IMR-90 (cell line): ENCODE data around the gene CPNE4. TPM values are rescaled to one million over a fixed set of nuclear protein-coding genes. Genes with fewer than 3 reads are reported as not detected.

Source experiments
- ATAC-seq: fragments of 200-7000 bp; cut with Tn5 transposase; 2 replicates; pipeline ENCODE4 v1.9.1; 2020; ENCODE audit warnings: low read depth, mild to moderate bottlenecking, moderate library complexity
- BruUV-seq: library from RNA; stranded (reverse); fragments of 400-500 nt; replicated peaks from 2 replicates; lab custom pipeline; 2021; lab: Mats Ljungman, UMichigan
- CTCF ChIA-PET: fragments of 300-600 bp; formaldehyde crosslinking; extraction: SDS; loops from one replicate; lab custom pipeline; 2021; ENCODE audit warnings: antibody characterized with exemption; lab: Yijun Ruan, JAX
- POLR2A ChIA-PET: fragments of 300-600 bp; sonication (Branson Sonifier 250); formaldehyde crosslinking; loops from one replicate; lab custom pipeline; 2022; ENCODE audit warnings: antibody characterized with exemption; ENCODE audit not compliant: unreplicated experiment; lab: Charles Lee
- DNase-seq: peaks from one replicate; pipeline ENCODE4 v3.0.0; 2013
- H2AFZ ChIP-seq: replicated peaks from 2 replicates; pipeline ENCODE3; 2013; ENCODE audit warnings: low read length, mild to moderate bottlenecking; ENCODE audit not compliant: poor library complexity
- H2AK5ac ChIP-seq: 2 replicates; pipeline ENCODE4 v1.6.1; 2013; ENCODE audit warnings: low read depth, low read length, inconsistent platforms
- H2AK9ac ChIP-seq: replicated peaks from 2 replicates; pipeline ENCODE3; 2013; ENCODE audit warnings: mild to moderate bottlenecking, low read depth, low read length, moderate library complexity; ENCODE audit not compliant: poor library complexity
- H2BK120ac ChIP-seq: 2 replicates; pipeline ENCODE4 v1.6.1; 2013; ENCODE audit warnings: low read depth, low read length, inconsistent platforms
- H2BK15ac ChIP-seq: 3 replicates; pipeline ENCODE4 v1.6.1; 2013; ENCODE audit warnings: low read depth, low read length, inconsistent platforms
- H2BK20ac ChIP-seq: 2 replicates; pipeline ENCODE4 v1.6.1; 2013; ENCODE audit warnings: low read depth, mild to moderate bottlenecking, inconsistent platforms, low read length, moderate library complexity
- H2BK5ac ChIP-seq: 2 replicates; pipeline ENCODE4 v1.6.1; 2013; ENCODE audit warnings: mild to moderate bottlenecking, low read depth, low read length, inconsistent platforms; ENCODE audit not compliant: poor library complexity, severe bottlenecking
- H3K14ac ChIP-seq: replicated peaks from 2 replicates; pipeline ENCODE4 v1.6.1; 2013; ENCODE audit warnings: low read depth, low read length, inconsistent platforms
- H3K18ac ChIP-seq: 2 replicates; pipeline ENCODE4 v1.6.1; 2013; ENCODE audit warnings: low read depth, low read length, control low read depth
- H3K23ac ChIP-seq: 2 replicates; pipeline ENCODE4 v1.6.1; 2013; ENCODE audit warnings: low read depth, low read length, inconsistent platforms
- H3K27ac ChIP-seq: 2 replicates; pipeline ENCODE4 v1.5.1; 2013; ENCODE audit warnings: mild to moderate bottlenecking, control low read depth, low read length; ENCODE audit not compliant: insufficient read depth
- H3K27me3 ChIP-seq: 2 replicates; pipeline ENCODE4 v1.6.1; 2013; ENCODE audit warnings: low read length; ENCODE audit not compliant: control insufficient read depth, insufficient read depth
- H3K36me3 ChIP-seq: 2 replicates; pipeline ENCODE4 v1.6.1; 2013; ENCODE audit warnings: low read length, mixed read lengths; ENCODE audit not compliant: control insufficient read depth, insufficient read depth
- H3K4ac ChIP-seq: 2 replicates; pipeline ENCODE4 v1.6.1; 2013; ENCODE audit warnings: low read depth, low read length, inconsistent platforms
- H3K4me1 ChIP-seq: 2 replicates; pipeline ENCODE4 v1.6.1; 2013; ENCODE audit warnings: low read length, mixed read lengths; ENCODE audit not compliant: control insufficient read depth, insufficient read depth
- H3K4me2 ChIP-seq: 2 replicates; pipeline ENCODE4 v1.6.1; 2013; ENCODE audit warnings: low read depth, mild to moderate bottlenecking, control low read depth, low read length, moderate library complexity
- H3K4me3 ChIP-seq: 2 replicates; pipeline ENCODE4 v1.5.1; 2013; ENCODE audit warnings: low read depth, mild to moderate bottlenecking, control low read depth, low read length, moderate library complexity; ENCODE audit not compliant: insufficient read depth
- H3K56ac ChIP-seq: 2 replicates; pipeline ENCODE4 v1.6.1; 2013; ENCODE audit warnings: low read length, inconsistent platforms; ENCODE audit not compliant: insufficient read depth; ENCODE audit errors: extremely low read depth
- H3K79me1 ChIP-seq, 2 experiments: 2 replicates each; pipeline ENCODE4 v1.6.1; 2013; ENCODE audit warnings: low read length in 2 of 2, inconsistent platforms in 1 of 2, low read depth in 1 of 2
- H3K9ac ChIP-seq: 2 replicates; pipeline ENCODE4 v1.6.1; 2013; ENCODE audit warnings: low read depth, low read length, control low read depth
- H3K9me1 ChIP-seq: 2 replicates; pipeline ENCODE4 v1.6.1; 2013; ENCODE audit warnings: low read length, inconsistent platforms; ENCODE audit not compliant: insufficient read depth
- H3K9me3 ChIP-seq: 2 replicates; pipeline ENCODE4 v1.6.1; 2013; ENCODE audit warnings: low read length; ENCODE audit not compliant: control insufficient read depth, insufficient read depth
- H4K20me1 ChIP-seq: 2 replicates; pipeline ENCODE4 v1.6.1; 2013; ENCODE audit warnings: low read length, inconsistent platforms; ENCODE audit not compliant: insufficient read depth
- H4K5ac ChIP-seq: 2 replicates; pipeline ENCODE4 v1.6.1; 2013; ENCODE audit warnings: mild to moderate bottlenecking, low read depth, low read length, control low read depth
- H4K8ac ChIP-seq, 2 experiments: 2 replicates each; pipeline ENCODE4 v1.6.1; 2013; ENCODE audit warnings: low read depth in 2 of 2, low read length in 2 of 2, control low read depth in 1 of 2, inconsistent platforms in 1 of 2
- H4K91ac ChIP-seq: 2 replicates; pipeline ENCODE4 v1.6.1; 2013; ENCODE audit warnings: low read depth, low read length, inconsistent platforms; ENCODE audit not compliant: insufficient read depth
- FOS ChIP-seq: fragments of 150-350 bp; IDR thresholded peaks from 2 replicates; pipeline ENCODE4 v1.6.1; 2016; ENCODE audit warnings: low read depth, low read length
- MAZ ChIP-seq: IDR thresholded peaks from 2 replicates; pipeline ENCODE4 v1.6.1; 2012; ENCODE audit warnings: low read depth, mild to moderate bottlenecking, low read length, improper control_type of control experiment, moderate library complexity, borderline replicate concordance
- RCOR1 ChIP-seq: IDR thresholded peaks from 2 replicates; pipeline ENCODE4 v1.6.1; 2012; ENCODE audit warnings: mild to moderate bottlenecking, low read length, improper control_type of control experiment; ENCODE audit not compliant: insufficient replicate concordance
- RFX5 ChIP-seq: IDR thresholded peaks from 2 replicates; pipeline ENCODE4 v1.8.0; 2012; ENCODE audit warnings: low read depth, mild to moderate bottlenecking, low read length, moderate library complexity
- dilution Hi-C: fragments of 300-500 bp; cut with HindIII; formaldehyde crosslinking; loops from one replicate; pipeline ENCODE4 v1.14.3; 2018; ENCODE audit warnings: low sequenced_read_pairs; ENCODE audit not compliant: unreplicated experiment
- in situ Hi-C: fragments of 300-500 bp; cut with MboI; formaldehyde crosslinking; loops from 3 replicates; pipeline ENCODE4 v1.14.3; 2019; ENCODE audit warnings: low sequenced_read_pairs, inconsistent platforms, mixed read lengths
- intact Hi-C: fragments of 100-400 bp; cut with micrococcal nuclease; formaldehyde crosslinking; loops from 2 replicates; pipeline ENCODE4 v1.10.0; 2022
- polyA plus RNA-seq, 3 experiments: library from polyadenylated mRNA; depleted of rRNA; stranded (reverse); fragments of >200 nt; gene quantifications; 2 replicates each; pipeline ENCODE4 v1.2.3, GENCODE V29; 2012; ENCODE audit warnings: low replicate concordance in 1 of 3
- total RNA-seq: library from RNA; depleted of rRNA; stranded (reverse); fragments of >200 nt; gene quantifications from 2 replicates; pipeline ENCODE4 v1.2.3, GENCODE V29; 2012
- TF ChIP-seq, protein P1 (sequence below): conservative IDR thresholded peaks from 2 replicates; pipeline ENCODE4 v1.5.1; 2012; ENCODE audit warnings: mild to moderate bottlenecking, low read depth, low read length, improper control_type of control experiment

CPNE4 gene
- total and polyA plus RNA-seq, 2 of the 4 experiments (the other 2 are of a cell fraction): not detected

GRCh38 chr3:132042681-132043080 lies 7.9 kb upstream of the CPNE4 start:
- TF ChIP-seq FOS: no peak
- TF ChIP-seq RCOR1: no peak
- TF ChIP-seq, protein P1, sequence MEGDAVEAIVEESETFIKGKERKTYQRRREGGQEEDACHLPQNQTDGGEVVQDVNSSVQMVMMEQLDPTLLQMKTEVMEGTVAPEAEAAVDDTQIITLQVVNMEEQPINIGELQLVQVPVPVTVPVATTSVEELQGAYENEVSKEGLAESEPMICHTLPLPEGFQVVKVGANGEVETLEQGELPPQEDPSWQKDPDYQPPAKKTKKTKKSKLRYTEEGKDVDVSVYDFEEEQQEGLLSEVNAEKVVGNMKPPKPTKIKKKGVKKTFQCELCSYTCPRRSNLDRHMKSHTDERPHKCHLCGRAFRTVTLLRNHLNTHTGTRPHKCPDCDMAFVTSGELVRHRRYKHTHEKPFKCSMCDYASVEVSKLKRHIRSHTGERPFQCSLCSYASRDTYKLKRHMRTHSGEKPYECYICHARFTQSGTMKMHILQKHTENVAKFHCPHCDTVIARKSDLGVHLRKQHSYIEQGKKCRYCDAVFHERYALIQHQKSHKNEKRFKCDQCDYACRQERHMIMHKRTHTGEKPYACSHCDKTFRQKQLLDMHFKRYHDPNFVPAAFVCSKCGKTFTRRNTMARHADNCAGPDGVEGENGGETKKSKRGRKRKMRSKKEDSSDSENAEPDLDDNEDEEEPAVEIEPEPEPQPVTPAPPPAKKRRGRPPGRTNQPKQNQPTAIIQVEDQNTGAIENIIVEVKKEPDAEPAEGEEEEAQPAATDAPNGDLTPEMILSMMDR: no peak
- no peak for TF ChIP-seq MAZ
- TF ChIP-seq RFX5: no peak
- no TSS peak for BruUV-seq
- Histone ChIP-seq H2AK9ac (no peak overlapping the region), H3K9ac (no peak overlapping the region), H2AK5ac (no peak overlapping the region), H3K4me2 (no peak overlapping the region), H2BK15ac (no peak overlapping the region), H3K27me3 (no peaks in the 10 kb centered on the region; the same call in 1 of the 2 replicates), H3K18ac (no peak overlapping the region), H2BK120ac (no peak overlapping the region), H2BK5ac (no peak overlapping the region), H3K79me1 (no peaks in the 10 kb centered on the region), H3K27ac (no peak overlapping the region), H3K4ac (no peak overlapping the region), H4K8ac (no peak overlapping the region), H3K23ac (no peak overlapping the region), H4K20me1 (no peaks in the 10 kb centered on the region), H3K9me1 (no peaks in the 10 kb centered on the region), H3K4me1 (no peaks in the 10 kb centered on the region), H3K9me3 (no peaks in the 10 kb centered on the region), H3K36me3 (no peaks in the 10 kb centered on the region), H3K4me3 (no peak overlapping the region), H3K14ac (no peak overlapping the region), H4K5ac (no peak overlapping the region), H2BK20ac (no peak overlapping the region), H3K56ac (no peak overlapping the region), H2AFZ (no peak overlapping the region), H4K91ac (no peak overlapping the region)
- intact Hi-C loops: no loop called here
- in situ Hi-C loops: loop anchor here (25.0 kb wide), 1 partner anchor 1005 kb away; the partner anchor contains the start of genes ASTE1 and NEK11
- ChIA-PET POLR2A (no interaction called here), CTCF (no interaction called here)
- dilution Hi-C loops: no loop called here
- no peak for ATAC-seq
- DNase-seq: no peak
